Heart right ventricle (tissue), 16 donors: ENCODE results near the gene KLK13. TPM values are rescaled to one million over a fixed set of nuclear protein-coding genes. Genes with fewer than 3 reads are reported as not detected.

Experiments
- ATAC-seq, 8 donors: fragments of 200-7000 bp; cut with Tn5 transposase; one replicate each; pipeline ENCODE4 v1.9.1; 2020; ENCODE audit warnings: mild to moderate bottlenecking in 8 of 8, moderate library complexity in 8 of 8, moderate number of reproducible peaks in 1 of 8
- DNase-seq, 2 donors: peaks; one replicate each; pipeline ENCODE4 v3.0.0-alpha.2; 2020
- H3K27ac ChIP-seq, 10 donors: fragments of 200-600 bp; sonication (generic) in 2 of 10; one replicate each; pipeline versions ENCODE4 v1.5.0 to v1.8.0; 2020 to 2022; ENCODE audit warnings: mild to moderate bottlenecking in 3 of 10
- H3K27me3 ChIP-seq, 7 donors: fragments of 200-600 bp; one replicate each; pipeline ENCODE4 v1.8.0; 2021 to 2022; ENCODE audit warnings: mild to moderate bottlenecking in 2 of 7
- H3K36me3 ChIP-seq, 9 donors: fragments of 200-600 bp; sonication (generic) in 1 of 9; one replicate each; pipeline versions ENCODE4 v1.5.0 to v1.8.0; 2020 to 2022; ENCODE audit warnings: mild to moderate bottlenecking in 2 of 9
- H3K4me1 ChIP-seq, 9 donors: fragments of 200-600 bp; sonication (generic) in 1 of 9; one replicate each; pipeline versions ENCODE4 v1.5.0 to v1.8.0; 2020 to 2022; ENCODE audit warnings: mild to moderate bottlenecking in 4 of 9
- H3K4me3 ChIP-seq, 10 donors: fragments of 200-600 bp; sonication (generic) in 2 of 10; one replicate each; pipeline versions ENCODE4 v1.5.0 to v1.8.0; 2020 to 2022; ENCODE audit warnings: mild to moderate bottlenecking in 7 of 10, moderate library complexity in 2 of 10
- H3K9me3 ChIP-seq, 11 donors: fragments of 200-600 bp in 10 of 11; sonication (generic) in 2 of 11; one replicate each; pipeline versions ENCODE4 v1.5.0 to v1.8.0; 2013 to 2022; ENCODE audit warnings: mild to moderate bottlenecking in 2 of 11, control low read depth in 1 of 11, moderate library complexity in 1 of 11
- CTCF ChIP-seq, 9 donors: fragments of 200-600 bp; sonication (generic) in 2 of 9; IDR thresholded peaks; one replicate each; pipeline versions ENCODE4 v1.5.0 to v1.8.0; 2021 to 2022; ENCODE audit warnings: antibody characterized with exemption in 9 of 9, mild to moderate bottlenecking in 5 of 9, moderate library complexity in 1 of 9
- WGBS, 2 donors: extraction: QIAGEN DNeasy Blood & Tissue Kit; methylation state at CpG; one replicate each; pipeline ENCODE4 v1.1.7; 2013; ENCODE audit warnings: inconsistent platforms in 1 of 2; 5-methylcytosine and 5-hydroxymethylcytosine counted together
- intact Hi-C, 10 donors: fragments of 100-400 bp; cut with DNase I; formaldehyde crosslinking; loops; one replicate each; pipeline versions ENCODE4 v1.11.1 to v1.14.2; 2022
- polyA plus RNA-seq, 2 donors: library from polyadenylated mRNA; stranded (reverse); fragments of 200-250 nt; gene quantifications; one replicate each; pipeline ENCODE4 v1.2.3, GENCODE V29; 2013
- total RNA-seq, 10 donors: library from RNA; stranded (reverse); fragmentation: NEBNext Ultra II Directional in 3 of 10; extraction: Animal tissue kit (Norgen Biotek cat#: 25700) in 3 of 10; gene quantifications; one replicate each; pipeline versions ENCODE4 v1.2.1 to v1.2.4, GENCODE V29; 2021 to 2023
- donor health status: Arrhythmogenic right ventricular cardiomyopathy.
- donor health status: ischemic (EF 13 %, LVEDD 7.1; RV severe dilation, severe dysfunction).
- donor health status: healthy with polysubstance abuse.
- donor health status: DM: no; HTN: yes; CAD: no.
- donor health status: DM: no; HTN: no; CAD: no.
- donor health status: ischemic (EF 25% LVEDD 6.9; RV normal size, moderate dysfunction).
- donor health status: ischemic (EF 25% LVEDD 5.7; RV mildly dilated, moderate dysfunction).
- donor health status: healthy.
- donor health status: DM: yes; HTN: yes; CAD: no.
- donor health status: Ischemic cardiomyopathy.
- donor health status: ischemic (EF 35%, LVEDD 5.7; RV mildly dilated, moderate dysfunction).
- donor health status: nonischemic (EF 11% LVEDD 7.7; RV severe dilation, severe dysfunction).
- donor health status: DM: yes; HTN: yes; CAD: no.
- donor health status: PGD.
- donor health status: ischemic (EF 29% LVEDD 5.4; RV normal size, mild dysfunction).
- donor health status: nonischemic (EF 23%, LVEDD 6.1; RV moderate dilation, normal function).

The KLK13 gene
- total and polyA plus RNA-seq, 12 donors: 0.32 to 1.3 TPM; not detected in 10

DNA sequence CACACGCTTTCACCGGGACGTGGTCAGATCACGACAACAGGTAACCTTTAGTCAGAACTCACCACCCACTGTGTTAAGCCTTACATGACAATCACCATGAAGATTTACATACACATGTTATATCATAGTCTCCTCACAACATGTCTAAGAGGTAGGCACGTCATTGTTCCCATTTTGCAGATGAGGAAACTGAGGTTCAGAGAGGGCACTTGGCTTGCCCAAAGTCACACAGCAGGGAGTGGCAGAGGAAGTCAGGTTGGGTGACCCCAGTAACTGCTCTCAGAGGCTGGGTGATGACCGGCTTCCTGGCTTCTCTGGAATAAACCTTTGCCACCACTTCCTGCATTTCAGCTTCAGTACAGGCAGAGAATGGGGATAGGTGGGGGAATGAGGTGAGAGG is 50.6 kb downstream of the KLK13 start:
- peaks cover 20 to 98% (median 94%) of the 10 kb centered on the region in 7 donors for H3K27me3 ChIP-seq
- H3K27ac ChIP-seq: no peak overlapping the region

GRCh38 chr19:51012661-51013190 is 52.2 kb downstream of the KLK13 start:
- TF ChIP-seq CTCF (IDR thresholded peaks at IDR 0.05): no peak

More for the DNA sequence above, 50.6 kb downstream of the KLK13 start:
- no peaks in the 10 kb centered on the region for H3K36me3 ChIP-seq
- DNase-seq: no peak
- intact Hi-C loops: loop anchor here in 1 of 10 donors (10.0 kb wide), 1 partner anchor 79 kb away; no protein-coding TSS in a partner anchor
- H3K9me3 ChIP-seq: no peaks in the 10 kb centered on the region
- no peak for ATAC-seq
- 88 to 90% methylated on average over 6 of the region's 6 CpGs for whole genome bisulfite sequencing, 2 donors
- H3K4me3 ChIP-seq: no peak overlapping the region
- TF ChIP-seq CTCF (IDR thresholded peaks at IDR 0.05): no peak
- H3K4me1 ChIP-seq: peaks cover 0 to 25% (median 16%) of the 10 kb centered on the region in 9 donors

GRCh38 chr19:51010066-51010795 is 54.7 kb downstream of the KLK13 start:
- no peak for TF ChIP-seq CTCF (IDR thresholded peaks at IDR 0.05)
- no peak for DNase-seq

More at GRCh38 chr19:51012661-51013190, 52.2 kb downstream of the KLK13 start:
- 52 to 64% methylated on average over 12 of the region's 12 CpGs for WGBS, 2 donors
- Histone ChIP-seq H3K4me1 (peaks cover 0 to 11% (median 6%) of the 10 kb centered on the region in 9 donors), H3K4me3 (no peak overlapping the region), H3K9me3 (no peaks in the 10 kb centered on the region), H3K36me3 (no peaks in the 10 kb centered on the region), H3K27me3 (peaks cover 8 to 96% (median 86%) of the 10 kb centered on the region in 7 donors), H3K27ac (no peak overlapping the region)
- intact Hi-C loops: loop anchor here in 1 of 10 donors (10.0 kb wide), 1 partner anchor 78 kb away; no protein-coding TSS in a partner anchor
- DNase-seq (no peak), ATAC-seq (no peak)

GRCh38 chr19:51009061-51009891 is 55.6 kb downstream of the KLK13 start:
- no peak overlapping the region for H3K4me3 ChIP-seq
- H3K9me3 ChIP-seq: no peaks in the 10 kb centered on the region
- DNase-seq (no peak), ATAC-seq (no peak)
- TF ChIP-seq CTCF (IDR thresholded peaks at IDR 0.05): no peak
- H3K27me3 ChIP-seq: peaks cover 0 to 81% (median 74%) of the 10 kb centered on the region in 7 donors
- intact Hi-C loops: loop anchor here in 1 of 10 donors (10.0 kb wide), 1 partner anchor 74 kb away; no protein-coding TSS in a partner anchor
- no peaks in the 10 kb centered on the region for H3K4me1 ChIP-seq
- WGBS, 2 donors: 68 to 69% methylated on average over 19 of the region's 19 CpGs
- no peaks in the 10 kb centered on the region for H3K36me3 ChIP-seq
- no peak overlapping the region for H3K27ac ChIP-seq

More at GRCh38 chr19:51010066-51010795, 54.7 kb downstream of the KLK13 start:
- H3K36me3 ChIP-seq: no peaks in the 10 kb centered on the region
- no peaks in the 10 kb centered on the region for H3K4me1 ChIP-seq
- intact Hi-C loops: loop anchor here in 1 of 10 donors (10.0 kb wide), 1 partner anchor 75 kb away; no protein-coding TSS in a partner anchor
- 54 to 68% methylated on average over 4 of the region's 4 CpGs for WGBS, 2 donors
- no peak for ATAC-seq
- H3K27ac ChIP-seq: no peak overlapping the region
- no peaks in the 10 kb centered on the region for H3K9me3 ChIP-seq
- peaks cover 0 to 85% (median 77%) of the 10 kb centered on the region in 7 donors for H3K27me3 ChIP-seq
- H3K4me3 ChIP-seq: no peak overlapping the region
